ENCODE data around the gene RABL6.
"Not testable (repeated sequence)": the region's sequence is repeated elsewhere in the genome, so short reads cannot be mapped to it uniquely, and the experiment has no call there.

Gene RABL6

GRCh38 chr9:136876476-136876875 is 68.7 kb downstream of the RABL6 start:
- no peak for ATAC-seq
- TF ChIP-seq BACH2 (CRISPR knock-in tag; IDR thresholded peaks at IDR 0.05; ENCODE audit: borderline replicate concordance) (no peak), CSDC2 (CRISPR knock-in tag; IDR thresholded peaks at IDR 0.05) (no peak)

GRCh38 chr9:136880651-136881050 is 72.9 kb downstream of the RABL6 start:
- no peak for TF ChIP-seq CSDC2 (CRISPR knock-in tag; IDR thresholded peaks at IDR 0.05)
- no peak for TF ChIP-seq ZNF70 (CRISPR knock-in tag; IDR thresholded peaks at IDR 0.05)
- no peak for TF ChIP-seq POU6F1 (CRISPR knock-in tag; IDR thresholded peaks at IDR 0.05; ENCODE audit: borderline replicate concordance, low read depth)
- TF ChIP-seq ZFP30 (CRISPR knock-in tag; IDR thresholded peaks at IDR 0.05), result no peak
- no peak for TF ChIP-seq ARNTL (CRISPR knock-in tag; IDR thresholded peaks at IDR 0.05; ENCODE audit: borderline replicate concordance, low read depth)
- no peak for TF ChIP-seq OSR1 (CRISPR knock-in tag; IDR thresholded peaks at IDR 0.05)
- no peak for TF ChIP-seq CREB5 (CRISPR knock-in tag; IDR thresholded peaks at IDR 0.05; ENCODE audit: low read depth)
- no peak for TF ChIP-seq ZNF8 (CRISPR knock-in tag; IDR thresholded peaks at IDR 0.05)
- no peak for TF ChIP-seq ESRRG (CRISPR knock-in tag; IDR thresholded peaks at IDR 0.05)
- TF ChIP-seq TOX (CRISPR knock-in tag; IDR thresholded peaks at IDR 0.05; ENCODE audit: borderline replicate concordance), result no peak
- TF ChIP-seq ISL1 (CRISPR knock-in tag; IDR thresholded peaks at IDR 0.05), result no peak
- TF ChIP-seq ZNF565 (CRISPR knock-in tag; conservative IDR thresholded peaks at IDR 0.05; ENCODE audit: low read depth), result no peak
- no peak for TF ChIP-seq GLIS3 (CRISPR knock-in tag; IDR thresholded peaks at IDR 0.05)
- no peak for TF ChIP-seq SNAI2 (CRISPR knock-in tag; IDR thresholded peaks at IDR 0.05)
- ATAC-seq, result no peak

- TF ChIP-seq GLIS3 (CRISPR knock-in tag; IDR thresholded peaks at IDR 0.05), result no peak
- ATAC-seq, result peak; percentile 11; the same call in 1 of the 3 replicates
Observed at GRCh38 chr9:136881691-136882108, 74.0 kb downstream of the RABL6 start.

GRCh38 chr9:136882109-136882946 is 74.6 kb downstream of the RABL6 start:
- ATAC-seq, result peak; percentile 11; the same call in 2 of the 3 replicates
- TF ChIP-seq PATZ1 (CRISPR knock-in tag; IDR thresholded peaks at IDR 0.05; ENCODE audit: borderline replicate concordance), result no peak
- TF ChIP-seq ZNF8 (CRISPR knock-in tag; IDR thresholded peaks at IDR 0.05), result no peak
- TF ChIP-seq ZFP3 (CRISPR knock-in tag; IDR thresholded peaks at IDR 0.05), result no peak
- TF ChIP-seq OSR1 (CRISPR knock-in tag; IDR thresholded peaks at IDR 0.05), result no peak
- TF ChIP-seq RARB (CRISPR knock-in tag; IDR thresholded peaks at IDR 0.05), result no peak
- no peak for TF ChIP-seq GLIS3 (CRISPR knock-in tag; IDR thresholded peaks at IDR 0.05)
- no peak for TF ChIP-seq ESRRG (CRISPR knock-in tag; IDR thresholded peaks at IDR 0.05)
- TF ChIP-seq CSDC2 (CRISPR knock-in tag; IDR thresholded peaks at IDR 0.05), result no peak
- TF ChIP-seq PPARA (CRISPR knock-in tag; IDR thresholded peaks at IDR 0.05; ENCODE audit: borderline replicate concordance), result no peak
- no peak for TF ChIP-seq ZNF70 (CRISPR knock-in tag; IDR thresholded peaks at IDR 0.05)
- no peak for TF ChIP-seq POU6F1 (CRISPR knock-in tag; IDR thresholded peaks at IDR 0.05; ENCODE audit: borderline replicate concordance, low read depth)
- no peak for TF ChIP-seq CSRNP3 (CRISPR knock-in tag; IDR thresholded peaks at IDR 0.05)

- not testable (repeated sequence) for ATAC-seq
Observed at GRCh38 chr9:136882947-136883283, 75.2 kb downstream of the RABL6 start.

GRCh38 chr9:136883670-136884069 is 75.9 kb downstream of the RABL6 start:
- ATAC-seq, result not testable (repeated sequence)

Measured in SK-N-SH treated with all-trans-retinoic acid at 6 μM for 48 hours (cell line).